ENCODE data around the gene MIPEP.

Gene MIPEP

GRCh38 chr13:23811366-23812062, 77.7 kb downstream of the MIPEP start:
- in situ Hi-C loops (cut with MboI; ENCODE audit: low sequenced_read_pairs), result no loop called here

DNA sequence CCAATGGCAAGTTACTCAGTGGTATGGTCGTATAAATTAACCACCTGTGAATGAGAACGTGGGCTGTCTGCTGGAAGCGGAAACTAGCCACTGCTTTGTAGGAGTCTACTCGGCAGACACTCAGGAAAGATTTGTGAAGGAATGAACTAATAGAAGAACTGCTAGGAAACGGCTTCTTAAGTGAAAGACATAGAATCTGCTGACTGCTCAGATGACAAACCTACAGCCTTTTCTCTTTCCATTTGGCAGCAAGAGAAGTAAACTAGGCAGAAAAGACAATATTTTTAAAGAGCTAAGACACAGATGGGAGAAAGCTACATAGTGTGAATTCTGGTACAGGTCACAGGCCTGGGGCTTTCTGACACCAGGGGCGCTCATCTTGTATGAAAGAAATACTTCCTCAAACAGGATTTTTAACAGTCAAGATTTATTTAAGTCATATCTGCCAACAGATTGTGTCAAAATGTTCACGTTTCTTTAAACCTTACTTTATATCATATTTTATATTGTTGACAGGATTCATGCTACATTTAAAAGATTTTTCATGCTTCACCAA, 78.4 kb downstream of the MIPEP start:
- in situ Hi-C loops (cut with MboI; ENCODE audit: low sequenced_read_pairs), result no loop called here

- in situ Hi-C loops (cut with MboI; ENCODE audit: low sequenced_read_pairs), result no loop called here
These were observed 80.4 kb downstream of the MIPEP start for GRCh38 chr13:23808803-23809202.

DNA sequence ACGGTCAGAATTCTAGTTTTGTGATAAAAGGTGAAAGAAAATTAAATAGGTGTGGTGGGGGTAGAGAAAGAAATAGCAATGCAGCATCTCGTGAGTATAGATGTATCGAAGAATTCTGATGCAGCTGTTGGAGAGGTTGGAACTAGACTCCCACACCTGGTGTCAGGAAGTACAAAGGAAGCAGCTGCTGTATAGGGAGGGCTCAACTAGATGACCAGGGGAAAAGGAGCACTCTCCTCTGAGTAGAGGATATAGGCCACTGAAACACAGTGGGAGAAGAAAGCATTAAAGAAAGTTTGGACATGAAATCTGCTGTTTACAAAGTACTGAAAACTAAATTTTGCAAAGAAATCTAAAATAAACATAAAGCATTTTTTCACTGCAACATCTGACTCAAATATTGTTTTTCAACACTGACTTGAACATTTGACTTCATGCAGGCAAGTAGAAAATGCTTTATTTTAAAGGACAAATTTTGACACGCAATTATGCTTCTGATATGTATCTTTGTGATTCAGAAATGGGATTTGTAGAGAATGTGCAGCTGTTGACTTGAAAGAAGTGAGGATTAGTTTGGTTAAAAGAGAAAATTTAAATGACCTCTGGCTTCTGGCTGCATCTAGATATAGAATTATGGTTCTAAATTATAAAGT, 82.2 kb downstream of the MIPEP start:
- in situ Hi-C loops (cut with MboI; ENCODE audit: low sequenced_read_pairs), result no loop called here

DNA sequence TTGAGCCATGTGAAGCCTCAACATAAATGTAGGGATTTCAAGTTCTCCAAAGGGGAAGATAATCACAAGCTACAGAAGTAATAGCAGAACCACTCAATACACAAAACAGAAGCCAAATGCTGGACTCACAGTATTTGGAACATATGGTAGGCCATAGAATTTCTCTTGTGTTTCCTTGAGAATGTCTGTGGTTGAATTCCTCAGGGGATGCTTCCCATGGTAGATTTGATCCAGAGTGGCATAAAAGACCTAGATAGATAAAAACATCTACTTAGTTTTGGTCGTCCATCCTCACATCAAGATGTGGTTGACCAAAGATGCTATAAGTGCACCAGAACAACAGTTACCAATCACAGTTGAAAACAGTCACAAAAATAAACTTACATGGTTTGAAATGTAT, 83.4 kb downstream of the MIPEP start:
- in situ Hi-C loops (cut with MboI; ENCODE audit: low sequenced_read_pairs), result no loop called here

- in situ Hi-C loops (cut with MboI; ENCODE audit: low sequenced_read_pairs), result no loop called here
These were observed 84.1 kb downstream of the MIPEP start for GRCh38 chr13:23805122-23805521.

- in situ Hi-C loops (cut with MboI; ENCODE audit: low sequenced_read_pairs), result no loop called here
These were observed 85.0 kb downstream of the MIPEP start for GRCh38 chr13:23804166-23804565.

DNA sequence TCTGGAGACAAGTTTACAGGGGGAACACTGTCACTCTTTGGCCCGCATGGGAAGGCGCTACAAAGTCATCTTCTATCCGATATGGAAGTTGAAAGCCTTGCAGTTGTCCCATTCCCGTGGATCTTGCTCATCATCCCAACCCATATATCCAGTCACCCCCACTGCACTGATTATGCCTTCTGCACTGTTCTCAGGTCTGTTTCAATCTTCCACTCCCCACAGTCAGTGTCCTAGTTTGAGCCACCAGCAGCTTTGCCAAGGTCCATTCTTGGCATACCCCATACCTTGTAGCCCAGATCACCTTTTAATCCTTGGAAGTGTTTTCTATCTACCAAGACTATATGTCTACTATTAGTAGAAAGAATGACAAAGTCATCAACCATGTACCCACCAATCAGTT, 88.1 kb downstream of the MIPEP start:
- in situ Hi-C loops (cut with MboI; ENCODE audit: low sequenced_read_pairs), result no loop called here

DNA sequence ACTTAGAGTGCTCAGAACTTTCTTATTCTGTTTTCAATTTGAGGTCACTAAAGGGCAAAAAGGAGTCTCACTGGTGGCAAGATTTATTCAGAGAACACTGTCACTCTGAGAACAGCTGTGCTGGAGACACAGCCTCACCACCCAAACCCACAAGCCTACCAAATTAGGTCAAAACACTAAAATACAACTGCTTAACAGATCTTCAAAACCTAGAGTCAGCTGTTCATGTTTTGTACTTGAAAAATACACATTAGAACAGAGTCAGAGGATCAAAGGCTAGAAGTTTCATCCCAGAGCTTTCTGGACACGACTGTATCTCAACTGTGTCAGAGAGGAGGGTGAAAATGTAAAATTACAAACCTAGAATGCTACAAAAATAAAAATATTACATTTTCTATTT, 89.3 kb downstream of the MIPEP start:
- in situ Hi-C loops (cut with MboI; ENCODE audit: low sequenced_read_pairs), result no loop called here

GRCh38 chr13:23797276-23797903, 91.8 kb downstream of the MIPEP start:
- in situ Hi-C loops (cut with MboI; ENCODE audit: low sequenced_read_pairs), result no loop called here

DNA sequence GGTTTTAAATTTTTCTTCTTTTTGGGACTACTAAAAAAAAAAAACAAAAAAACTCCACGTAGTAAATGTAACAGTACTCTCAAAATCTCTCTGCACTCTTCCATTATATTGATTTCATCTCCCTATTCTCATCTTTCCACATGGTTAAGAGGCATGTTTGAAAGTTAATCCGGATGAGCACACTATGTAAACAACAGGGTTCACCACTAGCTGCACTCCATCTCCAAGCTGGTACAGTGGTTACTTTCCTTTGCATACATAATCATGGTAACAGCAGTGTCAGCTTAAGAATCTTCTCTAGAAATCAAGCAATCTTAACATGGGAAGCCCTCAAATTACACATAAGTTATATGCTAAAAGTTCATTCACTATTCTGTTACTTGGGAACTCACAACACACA, 92.6 kb downstream of the MIPEP start:
- in situ Hi-C loops (cut with MboI; ENCODE audit: low sequenced_read_pairs), result no loop called here

DNA sequence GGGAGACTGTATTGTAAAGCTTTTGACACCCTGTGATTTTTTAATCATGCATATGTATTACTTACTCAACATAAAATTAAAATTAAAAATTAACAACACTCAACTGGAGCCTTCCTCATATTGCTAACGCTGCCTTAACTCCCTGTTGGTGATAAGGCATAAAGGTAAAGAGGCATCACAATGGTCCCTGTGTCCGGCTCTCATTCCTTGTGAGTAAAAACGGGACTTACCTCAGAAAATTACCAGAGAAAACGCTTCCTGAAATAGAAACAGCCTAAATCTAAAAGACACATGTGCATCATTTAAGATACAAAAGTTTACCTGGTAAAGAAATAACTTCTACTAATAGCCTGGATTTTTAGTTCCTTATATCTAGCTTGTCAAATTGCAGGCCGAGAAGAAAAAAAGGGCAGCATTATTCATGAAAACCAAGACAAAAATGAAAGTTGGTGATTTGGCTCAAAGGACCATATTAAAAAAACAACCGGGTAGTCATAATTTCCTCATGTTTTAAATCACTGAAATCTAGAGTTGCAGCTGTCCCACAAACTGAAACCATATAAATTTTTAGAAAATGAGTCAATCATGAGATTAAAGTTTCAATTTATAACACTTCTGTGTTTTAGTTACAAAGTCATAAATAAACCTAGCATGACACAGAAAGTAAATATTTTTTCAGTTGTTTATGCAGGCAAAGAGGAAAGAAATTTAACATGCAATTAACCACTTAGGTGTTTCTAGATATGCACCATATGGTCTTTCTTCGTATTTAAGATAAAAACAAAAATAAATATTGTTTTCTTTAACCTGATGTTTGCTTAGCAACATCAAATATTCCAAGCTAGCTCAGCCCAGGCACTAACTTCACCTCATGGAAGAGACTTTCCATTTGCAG, 94.7 kb downstream of the MIPEP start:
- in situ Hi-C loops (cut with MboI; ENCODE audit: low sequenced_read_pairs), result no loop called here

DNA sequence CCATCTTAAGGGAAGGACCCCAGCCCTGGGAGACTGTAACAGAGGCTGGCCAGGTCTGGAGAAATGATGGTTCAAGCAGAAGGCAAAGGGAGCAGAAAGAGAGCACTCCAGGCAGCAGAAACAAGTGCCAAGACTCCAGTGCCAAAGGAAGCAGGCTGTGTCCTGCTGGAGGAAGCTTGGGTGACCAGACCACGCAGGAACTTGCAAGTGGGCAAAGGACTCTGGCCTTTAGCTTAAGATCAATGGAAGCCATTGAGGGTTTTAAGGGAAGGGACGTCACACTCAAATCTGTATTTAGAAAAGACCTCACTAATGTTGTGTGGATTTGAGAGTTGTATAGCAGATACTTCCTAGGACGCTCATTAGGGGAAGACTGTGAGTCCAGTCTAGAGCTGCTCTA, 95.5 kb downstream of the MIPEP start:
- in situ Hi-C loops (cut with MboI; ENCODE audit: low sequenced_read_pairs), result no loop called here

DNA sequence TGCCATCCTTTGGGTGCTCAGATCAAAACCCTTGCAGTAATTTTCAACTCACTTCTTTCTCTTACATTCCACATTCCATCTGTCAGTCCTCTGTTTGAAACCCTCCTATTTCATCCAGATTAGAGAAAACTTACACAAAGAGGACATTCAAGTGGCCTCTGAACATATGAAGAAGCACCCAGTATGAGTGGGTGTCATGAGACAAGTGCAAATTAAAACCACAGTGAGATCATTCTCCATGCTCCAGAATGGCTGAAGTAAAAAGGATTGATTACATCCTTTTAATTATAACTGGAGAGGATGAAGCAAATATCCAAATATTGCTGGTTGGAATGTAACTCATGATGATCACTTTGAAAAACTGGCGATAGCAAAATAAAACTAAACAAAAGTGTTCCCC, 96.5 kb downstream of the MIPEP start:
- in situ Hi-C loops (cut with MboI; ENCODE audit: low sequenced_read_pairs), result no loop called here

GRCh38 chr13:23790577-23791170, 98.5 kb downstream of the MIPEP start:
- in situ Hi-C loops (cut with MboI; ENCODE audit: low sequenced_read_pairs), result no loop called here

GRCh38 chr13:23789576-23790346, 99.4 kb downstream of the MIPEP start:
- in situ Hi-C loops (cut with MboI; ENCODE audit: low sequenced_read_pairs), result no loop called here

DNA sequence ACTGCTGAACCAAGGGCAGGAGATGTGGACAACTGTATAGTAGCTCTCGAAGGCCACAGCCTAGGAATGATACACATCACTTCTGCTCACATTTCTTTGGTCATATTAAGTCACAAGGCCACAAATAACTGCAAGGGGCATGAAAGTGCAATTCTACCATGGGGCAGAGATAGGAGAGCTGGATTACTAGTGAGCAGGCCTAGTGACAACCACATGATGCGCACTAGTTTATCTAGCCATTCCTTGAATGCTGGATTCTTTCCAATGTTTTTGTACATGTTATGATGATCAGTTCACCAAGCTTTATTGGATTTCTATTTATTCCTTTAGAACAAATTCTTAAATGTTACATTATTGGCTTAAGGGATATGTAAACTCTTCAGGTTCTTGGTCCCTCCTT, 100.7 kb downstream of the MIPEP start:
- in situ Hi-C loops (cut with MboI; ENCODE audit: low sequenced_read_pairs), result no loop called here

DNA sequence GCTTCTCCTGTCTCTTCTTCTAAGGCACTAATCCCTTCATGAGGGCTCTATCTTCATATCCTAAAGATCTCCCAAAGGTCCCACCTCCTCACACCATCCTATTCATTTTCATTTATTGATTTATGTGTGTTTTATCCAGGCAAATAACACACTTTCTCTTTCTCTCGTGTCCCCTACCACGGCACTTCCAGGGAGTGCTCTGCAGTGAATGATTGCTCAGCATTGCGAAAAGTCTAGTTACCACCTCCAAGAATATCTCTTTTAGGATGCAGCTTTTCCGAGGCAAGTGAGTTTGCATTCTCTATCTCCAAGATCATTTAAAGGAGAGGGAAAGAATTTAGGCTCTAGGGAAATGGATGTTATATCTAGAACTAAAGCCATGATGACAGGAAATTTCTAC, 101.7 kb downstream of the MIPEP start:
- in situ Hi-C loops (cut with MboI; ENCODE audit: low sequenced_read_pairs), result no loop called here

DNA sequence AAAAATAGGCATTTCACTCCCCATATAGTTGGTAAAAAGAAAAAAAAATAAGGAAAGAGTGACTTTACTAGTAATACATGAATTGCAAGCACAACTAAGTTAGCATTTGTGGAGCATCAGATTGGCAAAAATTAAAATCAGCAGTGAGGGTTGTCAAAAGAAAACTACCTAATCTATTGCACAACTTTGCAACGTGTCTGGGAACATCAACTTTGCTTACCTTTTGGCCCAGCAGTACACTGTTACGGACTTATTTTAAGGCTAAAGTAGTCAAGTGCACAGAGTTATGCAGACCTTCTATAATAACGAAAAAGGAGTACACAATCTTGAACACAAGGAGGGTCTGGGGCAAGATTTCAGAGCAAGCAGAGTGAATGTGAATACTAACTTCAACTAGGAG, 102.6 kb downstream of the MIPEP start:
- in situ Hi-C loops (cut with MboI; ENCODE audit: low sequenced_read_pairs), result no loop called here

DNA sequence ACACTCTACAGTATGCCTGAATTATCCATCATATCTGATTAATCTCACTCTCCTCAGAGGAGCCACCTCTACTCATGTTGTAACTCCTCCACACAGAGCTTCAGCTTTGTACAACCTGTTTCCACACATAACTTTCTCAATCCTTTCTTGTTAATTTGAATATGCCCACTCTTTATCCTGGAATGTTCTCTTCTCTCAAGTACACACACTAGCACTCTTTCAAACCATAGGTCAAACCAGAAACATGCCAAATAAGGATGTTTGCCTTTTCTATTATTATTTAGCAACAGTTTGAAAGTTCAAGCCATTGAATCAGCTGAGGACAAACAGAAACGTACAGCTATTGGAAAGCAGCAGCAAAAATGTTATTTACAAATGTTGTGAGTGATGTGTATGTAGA, 110.3 kb downstream of the MIPEP start:
- in situ Hi-C loops (cut with MboI; ENCODE audit: low sequenced_read_pairs), result no loop called here

All from hTERT RPE-1 (cell line).